ENCODE measurements around the gene MYCBP2. TPM values are rescaled to one million over a fixed set of nuclear protein-coding genes. Genes with fewer than 3 reads are reported as not detected.

The MYCBP2 gene
- total and polyA plus RNA-seq, 4 donors, result 23.2 to 130 (median 57.9) TPM

- DNase-seq (no peak), ATAC-seq (ENCODE audit: insufficient read depth, low FRiP score) (no peak)
- Histone ChIP-seq H3K9ac (ENCODE audit: insufficient read depth in 1 of 2, low read length in 2 of 2) (no peak overlapping the region), H3K4me3 (no peak overlapping the region), H3K9me3 (ENCODE audit: control insufficient read depth in 4 of 4, insufficient read depth in 3 of 4, low read length in 3 of 4) (no peaks in the 10 kb centered on the region), H3K36me3 (ENCODE audit: control insufficient read depth in 4 of 4, insufficient read depth in 4 of 4, low read length in 4 of 4) (peaks cover 12 to 27% (median 17%) of the 10 kb centered on the region in 4 donors), H3K4me1 (ENCODE audit: control insufficient read depth in 5 of 5, insufficient read depth in 5 of 5, low read length in 5 of 5) (no peaks in the 10 kb centered on the region), H3K27ac (ENCODE audit: low read depth in 1 of 2, low read length in 1 of 2) (no peak overlapping the region), H3K27me3 (ENCODE audit: control insufficient read depth in 3 of 3, insufficient read depth in 3 of 3, low read length in 2 of 3) (no peaks in the 10 kb centered on the region)
- TF ChIP-seq CTCF (IDR thresholded peaks at IDR 0.05; ENCODE audit: control extremely low read depth, extremely low read depth), result no peak
- WGBS, 2 donors, result 97 to 99% methylated on average over 2 of the region's 2 CpGs
These were observed 188.1 kb downstream of the MYCBP2 start for GRCh38 chr13:77138813-77139212.

- Histone ChIP-seq H3K9ac (ENCODE audit: insufficient read depth in 1 of 2, low read length in 2 of 2) (no peak overlapping the region), H3K4me1 (ENCODE audit: control insufficient read depth in 5 of 5, insufficient read depth in 5 of 5, low read length in 5 of 5) (no peaks in the 10 kb centered on the region), H3K36me3 (ENCODE audit: control insufficient read depth in 4 of 4, insufficient read depth in 4 of 4, low read length in 4 of 4) (peaks cover 7 to 22% (median 13%) of the 10 kb centered on the region in 4 donors), H3K9me3 (ENCODE audit: control insufficient read depth in 4 of 4, insufficient read depth in 3 of 4, low read length in 3 of 4) (no peaks in the 10 kb centered on the region), H3K27me3 (ENCODE audit: control insufficient read depth in 3 of 3, insufficient read depth in 3 of 3, low read length in 2 of 3) (no peaks in the 10 kb centered on the region), H3K4me3 (no peak overlapping the region), H3K27ac (ENCODE audit: low read depth in 1 of 2, low read length in 1 of 2) (no peak overlapping the region)
- no peak for TF ChIP-seq CTCF (IDR thresholded peaks at IDR 0.05; ENCODE audit: control extremely low read depth, extremely low read depth)
- ATAC-seq (ENCODE audit: insufficient read depth, low FRiP score) (no peak), DNase-seq (peak in 1 of 3 donors; percentile 6)
- WGBS, 2 donors, result 63 to 82% methylated on average over 3 of the region's 3 CpGs
These were observed 189.9 kb downstream of the MYCBP2 start for GRCh38 chr13:77136902-77137420.

GRCh38 chr13:77124423-77124822, 202.5 kb downstream of the MYCBP2 start:
- ATAC-seq (ENCODE audit: insufficient read depth, low FRiP score), result no peak
- DNase-seq, result no peak
- Histone ChIP-seq H3K36me3 (ENCODE audit: control insufficient read depth in 4 of 4, insufficient read depth in 4 of 4, low read length in 4 of 4) (peaks cover 5 to 17% (median 10%) of the 10 kb centered on the region in 4 donors), H3K9ac (ENCODE audit: insufficient read depth in 1 of 2, low read length in 2 of 2) (no peak overlapping the region), H3K27me3 (ENCODE audit: control insufficient read depth in 3 of 3, insufficient read depth in 3 of 3, low read length in 2 of 3) (no peaks in the 10 kb centered on the region), H3K27ac (ENCODE audit: low read depth in 1 of 2, low read length in 1 of 2) (no peak overlapping the region), H3K4me1 (ENCODE audit: control insufficient read depth in 5 of 5, insufficient read depth in 5 of 5, low read length in 5 of 5) (peaks cover 0 to 5% (median 0%) of the 10 kb centered on the region in 5 donors), H3K4me3 (no peak overlapping the region), H3K9me3 (ENCODE audit: control insufficient read depth in 4 of 4, insufficient read depth in 3 of 4, low read length in 3 of 4) (no peaks in the 10 kb centered on the region)
- WGBS, 2 donors, result 97 to 100% methylated on average over 1 of the region's 1 CpG
- TF ChIP-seq CTCF (IDR thresholded peaks at IDR 0.05; ENCODE audit: control extremely low read depth, extremely low read depth), result no peak

GRCh38 chr13:77118134-77118533, 208.8 kb downstream of the MYCBP2 start:
- H3K4me1 ChIP-seq (ENCODE audit: control insufficient read depth in 5 of 5, insufficient read depth in 5 of 5, low read length in 5 of 5), result no peaks in the 10 kb centered on the region
- WGBS, 2 donors, result 92% methylated on average over 3 of the region's 3 CpGs
- no peak overlapping the region for H3K4me3 ChIP-seq
- DNase-seq, result no peak
- TF ChIP-seq CTCF (IDR thresholded peaks at IDR 0.05; ENCODE audit: control extremely low read depth, extremely low read depth), result no peak
- H3K36me3 ChIP-seq (ENCODE audit: control insufficient read depth in 4 of 4, insufficient read depth in 4 of 4, low read length in 4 of 4), result peaks cover 3 to 13% (median 9%) of the 10 kb centered on the region in 4 donors
- H3K9me3 ChIP-seq (ENCODE audit: control insufficient read depth in 4 of 4, insufficient read depth in 3 of 4, low read length in 3 of 4), result no peaks in the 10 kb centered on the region
- no peaks in the 10 kb centered on the region for H3K27me3 ChIP-seq (ENCODE audit: control insufficient read depth in 3 of 3, insufficient read depth in 3 of 3, low read length in 2 of 3)
- ATAC-seq (ENCODE audit: insufficient read depth, low FRiP score), result no peak
- no peak overlapping the region for H3K27ac ChIP-seq (ENCODE audit: low read depth in 1 of 2, low read length in 1 of 2)
- H3K9ac ChIP-seq (ENCODE audit: insufficient read depth in 1 of 2, low read length in 2 of 2), result no peak overlapping the region

Data from lung (tissue), 12 donors.